ENCODE measurements around the gene STXBP5. TPM values are rescaled to one million over a fixed set of nuclear protein-coding genes. Genes with fewer than 3 reads are reported as not detected.

The STXBP5 gene
- polyA plus RNA-seq, 1 of the 3 experiments (the other 2 are of a cell fraction): 9.9 TPM

DNA sequence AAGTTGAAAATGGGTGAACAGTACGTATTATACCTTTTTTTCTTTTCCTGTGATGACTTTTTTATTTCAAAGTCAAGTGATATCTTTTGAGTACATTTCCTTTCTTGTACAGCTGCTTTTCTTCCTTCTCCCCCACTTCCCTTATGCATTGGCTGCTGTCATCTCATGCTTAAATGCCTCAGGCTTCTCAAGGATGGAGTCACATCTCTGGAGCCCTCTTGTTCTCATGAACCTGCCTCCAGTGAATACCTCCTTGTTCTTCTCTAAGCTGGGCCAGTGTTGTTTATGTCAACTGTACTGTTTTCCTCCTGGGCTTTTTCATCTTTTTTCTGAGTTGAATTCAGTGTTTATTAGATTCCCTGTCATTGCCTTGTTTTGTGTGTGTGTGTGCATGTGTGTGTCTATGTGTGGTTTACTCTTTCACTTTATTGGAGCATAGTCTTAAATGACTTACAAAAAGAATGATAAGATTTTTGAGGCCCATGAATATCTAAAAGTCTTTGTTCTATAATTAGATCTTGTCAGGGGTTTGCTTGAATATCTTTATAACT is 23.6 kb downstream of the STXBP5 start:
- no peak overlapping the region for H3K27ac ChIP-seq (ENCODE audit: low read depth in 2 of 2, low read length in 1 of 2)
- H3K27me3 ChIP-seq (ENCODE audit: insufficient read depth): no peaks in the 10 kb centered on the region
- CTCF ChIA-PET: no interaction called here
- no peak for DNase-seq
- TF ChIP-seq POLR2AphosphoS5 (IDR thresholded peaks at IDR 0.05; ENCODE audit: low read depth, low read length): no peak
- TF ChIP-seq SMC3 (IDR thresholded peaks at IDR 0.05; ENCODE audit: low read depth, low read length): no peak
- TF ChIP-seq TAF1 (IDR thresholded peaks at IDR 0.05; ENCODE audit: borderline replicate concordance, low read depth, low read length): no peak
- no peak overlapping the region for H2AFZ ChIP-seq (ENCODE audit: low read depth)
- peaks cover 4% of the 10 kb centered on the region for H3F3A ChIP-seq (replicated peaks; ENCODE audit: insufficient read depth)
- POLR2A ChIA-PET: no interaction called here
- no peak overlapping the region for H3K9ac ChIP-seq
- H3K4me3 ChIP-seq (ENCODE audit: low read depth in 2 of 2, low read length in 1 of 2): no peak overlapping the region
- no peaks in the 10 kb centered on the region for H3K9me2 ChIP-seq
- no peaks in the 10 kb centered on the region; a peak in 1 of 4 replicates for H3K4me1 ChIP-seq (ENCODE audit: control insufficient read depth in 1 of 2, insufficient read depth in 2 of 2, low read depth in 1 of 2, low read length in 1 of 2)
- peaks cover 22 to 55% of the 10 kb centered on the region in 2 experiments for H3K36me3 ChIP-seq (replicated peaks in 1 of 2; ENCODE audit: control insufficient read depth in 1 of 2, insufficient read depth in 2 of 2, low read length in 1 of 2)
- peaks cover 7% of the 10 kb centered on the region; the same call in 1 of the 2 replicates for H3K9me3 ChIP-seq
- WGBS (ENCODE audit: low lambda C conversion rate): 100% methylated on average over 1 of the region's 1 CpG
- H4K20me1 ChIP-seq (ENCODE audit: insufficient read depth): 0 out of 2 replicates have a peak, but pooled peaks cover 5% of the 10 kb centered on the region
- peaks cover 98% of the 10 kb centered on the region for H3K79me2 ChIP-seq (ENCODE audit: insufficient read depth)
- no peak overlapping the region for H3K4me2 ChIP-seq

DNA sequence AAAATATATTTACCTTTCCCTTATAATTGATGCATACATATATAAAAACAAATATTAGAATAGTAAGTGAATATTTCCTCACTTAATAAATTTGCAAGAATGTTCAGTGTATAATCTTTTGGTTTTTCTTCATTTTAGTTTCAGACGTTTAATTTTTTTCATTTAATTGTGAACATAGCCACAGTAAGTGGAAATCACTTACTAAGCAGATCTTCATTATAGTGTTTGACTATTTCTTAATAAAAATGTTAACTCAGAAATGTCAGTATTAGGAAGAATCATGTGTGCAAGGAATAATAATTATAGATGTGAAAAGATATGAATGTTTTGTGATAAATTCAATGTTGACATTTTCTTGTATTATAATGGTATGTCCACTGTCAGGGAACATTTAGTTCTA is 27.4 kb downstream of the STXBP5 start:
- peaks cover 20 to 54% of the 10 kb centered on the region in 2 experiments for H3K36me3 ChIP-seq (replicated peaks in 1 of 2; ENCODE audit: control insufficient read depth in 1 of 2, insufficient read depth in 2 of 2, low read length in 1 of 2)
- no peaks in the 10 kb centered on the region; a peak in 1 of 4 replicates for H3K4me1 ChIP-seq (ENCODE audit: control insufficient read depth in 1 of 2, insufficient read depth in 2 of 2, low read depth in 1 of 2, low read length in 1 of 2)
- H3K9me2 ChIP-seq: no peaks in the 10 kb centered on the region
- TF ChIP-seq TAF1 (IDR thresholded peaks at IDR 0.05; ENCODE audit: borderline replicate concordance, low read depth, low read length): no peak
- TF ChIP-seq, protein P1, sequence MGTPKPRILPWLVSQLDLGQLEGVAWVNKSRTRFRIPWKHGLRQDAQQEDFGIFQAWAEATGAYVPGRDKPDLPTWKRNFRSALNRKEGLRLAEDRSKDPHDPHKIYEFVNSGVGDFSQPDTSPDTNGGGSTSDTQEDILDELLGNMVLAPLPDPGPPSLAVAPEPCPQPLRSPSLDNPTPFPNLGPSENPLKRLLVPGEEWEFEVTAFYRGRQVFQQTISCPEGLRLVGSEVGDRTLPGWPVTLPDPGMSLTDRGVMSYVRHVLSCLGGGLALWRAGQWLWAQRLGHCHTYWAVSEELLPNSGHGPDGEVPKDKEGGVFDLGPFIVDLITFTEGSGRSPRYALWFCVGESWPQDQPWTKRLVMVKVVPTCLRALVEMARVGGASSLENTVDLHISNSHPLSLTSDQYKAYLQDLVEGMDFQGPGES (IDR thresholded peaks at IDR 0.05; ENCODE audit: low read depth, low read length): no peak
- H3F3A ChIP-seq (replicated peaks; ENCODE audit: insufficient read depth): peaks cover 4% of the 10 kb centered on the region
- peaks cover 7% of the 10 kb centered on the region; the same call in 1 of the 2 replicates for H3K9me3 ChIP-seq
- ChIA-PET CTCF (no interaction called here), POLR2A (no interaction called here)
- no peak overlapping the region for H3K4me2 ChIP-seq
- no peak overlapping the region for H3K9ac ChIP-seq
- no peak overlapping the region for H3K27ac ChIP-seq (ENCODE audit: low read depth in 2 of 2, low read length in 1 of 2)
- no peak for DNase-seq
- H4K20me1 ChIP-seq (ENCODE audit: insufficient read depth): 0 out of 2 replicates have a peak, but pooled peaks cover 5% of the 10 kb centered on the region
- WGBS (ENCODE audit: low lambda C conversion rate): 100% methylated on average over 1 of the region's 1 CpG
- no peak overlapping the region for H3K4me3 ChIP-seq (ENCODE audit: low read depth in 2 of 2, low read length in 1 of 2)
- H3K79me2 ChIP-seq (ENCODE audit: insufficient read depth): peaks cover 85% of the 10 kb centered on the region
- H2AFZ ChIP-seq (ENCODE audit: low read depth): no peak overlapping the region
- no peaks in the 10 kb centered on the region for H3K27me3 ChIP-seq (ENCODE audit: insufficient read depth)

DNA sequence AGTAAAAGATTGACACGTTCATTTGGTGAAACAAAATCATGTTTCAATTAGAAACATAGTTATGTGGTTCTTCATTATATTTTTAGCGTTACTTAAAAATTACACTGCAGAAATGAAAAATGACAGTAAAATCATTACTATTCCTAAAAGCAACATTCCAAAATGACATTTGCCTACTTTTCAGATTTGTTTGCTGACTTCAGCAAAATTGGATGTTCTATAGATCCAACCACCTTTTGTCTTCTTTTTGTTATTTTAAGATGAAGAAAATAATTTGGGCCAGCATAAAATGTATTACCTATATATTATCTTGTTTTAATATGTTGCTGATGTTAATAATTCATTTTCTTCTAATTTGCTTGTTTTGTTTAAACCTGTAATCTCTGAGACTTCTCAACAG is 30.5 kb downstream of the STXBP5 start:
- no peaks in the 10 kb centered on the region for H3K9me3 ChIP-seq
- H3K4me2 ChIP-seq: no peak overlapping the region
- H3K36me3 ChIP-seq (replicated peaks in 1 of 2; ENCODE audit: control insufficient read depth in 1 of 2, insufficient read depth in 2 of 2, low read length in 1 of 2): peaks cover 40 to 62% of the 10 kb centered on the region in 2 experiments
- ChIA-PET CTCF (interaction anchor here (1.0 to 1.4 kb wide), 2 partner anchors 8 to 9 kb away, joined by 3 to 4 read pairs; no protein-coding TSS in a partner anchor), POLR2A (no interaction called here)
- DNase-seq: no peak
- no peak overlapping the region for H3K4me3 ChIP-seq (ENCODE audit: low read depth in 2 of 2, low read length in 1 of 2)
- WGBS (ENCODE audit: low lambda C conversion rate): 99% methylated on average over 2 of the region's 2 CpGs
- no peak overlapping the region for H2AFZ ChIP-seq (ENCODE audit: low read depth)
- no peaks in the 10 kb centered on the region for H3F3A ChIP-seq (replicated peaks; ENCODE audit: insufficient read depth)
- no peak overlapping the region for H3K27ac ChIP-seq (ENCODE audit: low read depth in 2 of 2, low read length in 1 of 2)
- peaks cover 60% of the 10 kb centered on the region for H3K79me2 ChIP-seq (ENCODE audit: insufficient read depth)
- no peaks in the 10 kb centered on the region for H3K27me3 ChIP-seq (ENCODE audit: insufficient read depth)
- no peak overlapping the region for H3K9ac ChIP-seq
- no peaks in the 10 kb centered on the region; a peak in 1 of 4 replicates for H3K4me1 ChIP-seq (ENCODE audit: control insufficient read depth in 1 of 2, insufficient read depth in 2 of 2, low read depth in 1 of 2, low read length in 1 of 2)
- no peaks in the 10 kb centered on the region for H3K9me2 ChIP-seq
- H4K20me1 ChIP-seq (ENCODE audit: insufficient read depth): 0 out of 2 replicates have a peak, but pooled peaks cover 5% of the 10 kb centered on the region
- TF ChIP-seq, protein P2, sequence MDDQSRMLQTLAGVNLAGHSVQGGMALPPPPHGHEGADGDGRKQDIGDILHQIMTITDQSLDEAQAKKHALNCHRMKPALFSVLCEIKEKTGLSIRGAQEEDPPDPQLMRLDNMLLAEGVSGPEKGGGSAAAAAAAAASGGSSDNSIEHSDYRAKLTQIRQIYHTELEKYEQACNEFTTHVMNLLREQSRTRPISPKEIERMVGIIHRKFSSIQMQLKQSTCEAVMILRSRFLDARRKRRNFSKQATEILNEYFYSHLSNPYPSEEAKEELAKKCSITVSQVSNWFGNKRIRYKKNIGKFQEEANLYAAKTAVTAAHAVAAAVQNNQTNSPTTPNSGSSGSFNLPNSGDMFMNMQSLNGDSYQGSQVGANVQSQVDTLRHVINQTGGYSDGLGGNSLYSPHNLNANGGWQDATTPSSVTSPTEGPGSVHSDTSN (IDR thresholded peaks at IDR 0.05): no peak
- TF ChIP-seq NRF1 (IDR thresholded peaks at IDR 0.05; ENCODE audit: low read depth, low read length) (no peak), CHD2 (IDR thresholded peaks at IDR 0.05; ENCODE audit: low read length, partially characterized antibody) (no peak), GABPA (IDR thresholded peaks at IDR 0.05; ENCODE audit: low read depth) (no peak), ELF1 (IDR thresholded peaks at IDR 0.05) (no peak), RXRA (IDR thresholded peaks at IDR 0.05; ENCODE audit: borderline replicate concordance, low read depth) (no peak), TCF12 (IDR thresholded peaks at IDR 0.05) (no peak), RAD21 (IDR thresholded peaks at IDR 0.05; ENCODE audit: low read length) (no peak), MEF2A (IDR thresholded peaks at IDR 0.05; ENCODE audit: borderline replicate concordance, low read depth) (no peak), TAF1 (IDR thresholded peaks at IDR 0.05; ENCODE audit: borderline replicate concordance, low read depth, low read length) (no peak), GATA2 (CRISPR knock-in tag; IDR thresholded peaks at IDR 0.05) (no peak), SMC3 (IDR thresholded peaks at IDR 0.05; ENCODE audit: low read depth, low read length) (no peak)
- TF ChIP-seq, protein P3, sequence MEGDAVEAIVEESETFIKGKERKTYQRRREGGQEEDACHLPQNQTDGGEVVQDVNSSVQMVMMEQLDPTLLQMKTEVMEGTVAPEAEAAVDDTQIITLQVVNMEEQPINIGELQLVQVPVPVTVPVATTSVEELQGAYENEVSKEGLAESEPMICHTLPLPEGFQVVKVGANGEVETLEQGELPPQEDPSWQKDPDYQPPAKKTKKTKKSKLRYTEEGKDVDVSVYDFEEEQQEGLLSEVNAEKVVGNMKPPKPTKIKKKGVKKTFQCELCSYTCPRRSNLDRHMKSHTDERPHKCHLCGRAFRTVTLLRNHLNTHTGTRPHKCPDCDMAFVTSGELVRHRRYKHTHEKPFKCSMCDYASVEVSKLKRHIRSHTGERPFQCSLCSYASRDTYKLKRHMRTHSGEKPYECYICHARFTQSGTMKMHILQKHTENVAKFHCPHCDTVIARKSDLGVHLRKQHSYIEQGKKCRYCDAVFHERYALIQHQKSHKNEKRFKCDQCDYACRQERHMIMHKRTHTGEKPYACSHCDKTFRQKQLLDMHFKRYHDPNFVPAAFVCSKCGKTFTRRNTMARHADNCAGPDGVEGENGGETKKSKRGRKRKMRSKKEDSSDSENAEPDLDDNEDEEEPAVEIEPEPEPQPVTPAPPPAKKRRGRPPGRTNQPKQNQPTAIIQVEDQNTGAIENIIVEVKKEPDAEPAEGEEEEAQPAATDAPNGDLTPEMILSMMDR (IDR thresholded peaks at IDR 0.05): no peak
- TF ChIP-seq, protein P4, sequence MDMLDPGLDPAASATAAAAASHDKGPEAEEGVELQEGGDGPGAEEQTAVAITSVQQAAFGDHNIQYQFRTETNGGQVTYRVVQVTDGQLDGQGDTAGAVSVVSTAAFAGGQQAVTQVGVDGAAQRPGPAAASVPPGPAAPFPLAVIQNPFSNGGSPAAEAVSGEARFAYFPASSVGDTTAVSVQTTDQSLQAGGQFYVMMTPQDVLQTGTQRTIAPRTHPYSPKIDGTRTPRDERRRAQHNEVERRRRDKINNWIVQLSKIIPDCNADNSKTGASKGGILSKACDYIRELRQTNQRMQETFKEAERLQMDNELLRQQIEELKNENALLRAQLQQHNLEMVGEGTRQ (IDR thresholded peaks at IDR 0.05; ENCODE audit: borderline replicate concordance, low read depth, low read length): no peak
- TF ChIP-seq, protein P5, sequence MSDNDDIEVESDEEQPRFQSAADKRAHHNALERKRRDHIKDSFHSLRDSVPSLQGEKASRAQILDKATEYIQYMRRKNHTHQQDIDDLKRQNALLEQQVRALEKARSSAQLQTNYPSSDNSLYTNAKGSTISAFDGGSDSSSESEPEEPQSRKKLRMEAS (IDR thresholded peaks at IDR 0.05; ENCODE audit: low read depth): no peak

Data from SK-N-SH (cell line).